Epithelial cell of proximal tubule (primary cell): ENCODE results near the gene NAB1. TPM values are rescaled to one million over a fixed set of nuclear protein-coding genes. Genes with fewer than 3 reads are reported as not detected.
"Not testable (repeated sequence)": the region's sequence is repeated elsewhere in the genome, so short reads cannot be mapped to it uniquely, and the experiment has no call there.

Experiments used
- DNase-seq: peaks from one replicate; pipeline ENCODE4 v3.0.0-alpha.2; 2011; ENCODE audit warnings: low read depth
- H3K4me3 ChIP-seq: 2 replicates; pipeline ENCODE4 v1.5.1; 2011; ENCODE audit warnings: low read depth, mild to moderate bottlenecking, low read length
- total RNA-seq: library from RNA; depleted of rRNA; stranded (reverse); fragments of >200 nt; gene quantifications from 2 replicates; pipeline ENCODE4 v1.2.3, GENCODE V29; 2015
- TF ChIP-seq, protein P1 (sequence below): conservative IDR thresholded peaks from 2 replicates; pipeline ENCODE4 v1.5.1; 2012; ENCODE audit warnings: low read depth, mild to moderate bottlenecking, low read length

Gene NAB1
- total RNA-seq, 1 donor from 2014 or later: 10.0 TPM

DNA sequence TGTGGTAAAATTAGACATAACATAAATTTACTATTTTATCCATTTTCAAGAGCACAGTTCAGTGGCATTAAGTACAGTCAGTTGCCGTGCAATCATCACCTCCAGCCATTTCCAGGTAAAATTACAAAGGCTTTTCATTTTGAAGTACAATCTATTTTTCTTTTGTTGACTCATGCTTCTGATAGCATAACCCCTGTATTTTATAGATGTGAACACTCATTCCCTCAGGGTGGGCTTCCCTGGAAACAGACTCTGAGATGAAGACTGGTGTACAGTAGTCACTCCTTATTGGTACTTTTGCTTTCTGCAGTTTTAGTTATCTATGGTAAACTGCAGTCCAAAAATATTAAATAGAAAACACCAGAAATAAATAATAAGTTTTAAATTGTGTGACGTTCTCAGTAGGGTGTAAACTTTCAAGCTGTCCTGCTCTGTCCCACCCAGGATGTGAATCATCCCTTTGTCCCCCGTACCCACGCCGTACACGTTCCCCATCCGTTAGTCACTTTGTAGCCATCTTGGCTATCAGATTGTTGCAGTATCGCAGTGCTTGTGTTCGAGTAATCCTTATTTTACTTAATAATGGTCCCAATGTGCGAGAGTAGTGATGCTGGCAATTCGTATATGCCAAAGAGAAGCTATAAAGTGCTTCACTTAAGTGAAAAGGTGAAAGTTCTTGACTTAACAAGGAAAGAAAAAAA is 41.1 kb upstream of the NAB1 start:
- no peak overlapping the region for H3K4me3 ChIP-seq
- no peak for DNase-seq
- TF ChIP-seq, protein P1, sequence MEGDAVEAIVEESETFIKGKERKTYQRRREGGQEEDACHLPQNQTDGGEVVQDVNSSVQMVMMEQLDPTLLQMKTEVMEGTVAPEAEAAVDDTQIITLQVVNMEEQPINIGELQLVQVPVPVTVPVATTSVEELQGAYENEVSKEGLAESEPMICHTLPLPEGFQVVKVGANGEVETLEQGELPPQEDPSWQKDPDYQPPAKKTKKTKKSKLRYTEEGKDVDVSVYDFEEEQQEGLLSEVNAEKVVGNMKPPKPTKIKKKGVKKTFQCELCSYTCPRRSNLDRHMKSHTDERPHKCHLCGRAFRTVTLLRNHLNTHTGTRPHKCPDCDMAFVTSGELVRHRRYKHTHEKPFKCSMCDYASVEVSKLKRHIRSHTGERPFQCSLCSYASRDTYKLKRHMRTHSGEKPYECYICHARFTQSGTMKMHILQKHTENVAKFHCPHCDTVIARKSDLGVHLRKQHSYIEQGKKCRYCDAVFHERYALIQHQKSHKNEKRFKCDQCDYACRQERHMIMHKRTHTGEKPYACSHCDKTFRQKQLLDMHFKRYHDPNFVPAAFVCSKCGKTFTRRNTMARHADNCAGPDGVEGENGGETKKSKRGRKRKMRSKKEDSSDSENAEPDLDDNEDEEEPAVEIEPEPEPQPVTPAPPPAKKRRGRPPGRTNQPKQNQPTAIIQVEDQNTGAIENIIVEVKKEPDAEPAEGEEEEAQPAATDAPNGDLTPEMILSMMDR: no peak

- not testable (repeated sequence) for H3K4me3 ChIP-seq, DNase-seq
Observed at GRCh38 chr2:190608863-190609262, 40.0 kb upstream of the NAB1 start.

- H3K4me3 ChIP-seq, DNase-seq: not testable (repeated sequence)
Observed at GRCh38 chr2:190609397-190609796, 39.5 kb upstream of the NAB1 start.

DNA sequence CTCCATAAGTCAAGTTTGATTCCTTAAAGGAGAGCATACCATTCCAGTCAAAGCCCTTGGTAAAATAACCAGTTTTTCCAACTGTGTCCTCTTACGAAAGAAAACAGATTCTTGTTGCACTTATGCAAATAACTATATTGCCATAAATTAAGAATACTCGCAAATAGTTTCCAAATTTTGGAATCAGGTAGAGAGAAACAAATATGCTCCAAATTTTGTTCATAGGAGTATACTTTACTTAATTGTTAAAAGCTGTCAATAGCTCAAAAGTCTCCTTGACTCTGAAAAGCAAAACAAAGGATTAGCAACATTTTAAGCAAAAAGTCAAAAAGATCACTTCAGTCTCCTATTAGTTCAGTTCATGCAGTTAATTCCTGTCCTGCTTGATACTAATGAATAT is 38.4 kb upstream of the NAB1 start:
- not testable (repeated sequence) for DNase-seq, H3K4me3 ChIP-seq

DNA sequence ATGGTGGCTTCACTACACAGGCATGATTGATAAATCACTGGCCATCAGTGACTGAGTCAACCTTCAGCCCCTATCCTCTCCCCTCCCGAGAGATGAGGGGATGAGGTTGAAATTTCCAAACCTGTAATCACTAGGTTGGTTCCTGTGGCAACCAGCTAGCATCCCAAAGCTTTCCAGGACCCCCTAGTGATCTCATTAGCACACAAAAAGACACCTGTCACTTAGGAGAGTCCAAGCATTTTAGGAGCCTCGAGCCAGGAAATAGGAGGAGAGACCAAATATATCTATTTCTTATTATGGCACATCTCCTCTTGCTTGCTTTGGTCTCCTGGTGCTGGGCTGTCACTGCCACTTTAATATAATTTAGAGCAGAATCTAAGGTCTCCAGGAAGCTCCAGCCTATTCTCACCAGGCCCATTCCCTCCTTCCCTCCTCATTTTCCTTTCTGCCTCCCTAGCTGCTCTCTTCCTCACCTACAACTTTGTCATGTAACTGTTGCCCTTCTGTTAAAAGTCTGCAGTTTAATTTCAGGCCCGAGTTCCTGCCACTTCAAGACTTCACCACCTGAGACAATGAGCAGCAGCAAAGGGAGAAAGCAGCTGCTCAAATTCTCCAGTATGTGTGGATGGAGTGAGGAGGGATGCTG is 33.2 kb upstream of the NAB1 start:
- TF ChIP-seq, protein P1: no peak
- no peak for DNase-seq
- no peak overlapping the region for H3K4me3 ChIP-seq

GRCh38 chr2:190618030-190618429 is 30.9 kb upstream of the NAB1 start:
- TF ChIP-seq, protein P1: no peak
- no peak for DNase-seq
- no peak overlapping the region for H3K4me3 ChIP-seq

- TF ChIP-seq, protein P1: no peak
- DNase-seq: no peak
- no peak overlapping the region for H3K4me3 ChIP-seq
Observed at GRCh38 chr2:190625691-190626090, 23.2 kb upstream of the NAB1 start.

- DNase-seq: no peak
- H3K4me3 ChIP-seq: no peak overlapping the region
- TF ChIP-seq, protein P1: no peak
Observed at GRCh38 chr2:190626641-190627210, 22.2 kb upstream of the NAB1 start.
